HG03354 (cell line): Measurements from ENCODE around the gene PHKG1.
"Not testable (repeated sequence)": the region's sequence is repeated elsewhere in the genome, so short reads cannot be mapped to it uniquely, and the experiment has no call there.

Experiments
- ATAC-seq: cut with Tn5 transposase; IDR thresholded peaks from one replicate; pipeline ENCODE4 v1.9.1; 2021; ENCODE audit warnings: mild to moderate bottlenecking; ENCODE audit not compliant: unreplicated experiment, poor library complexity, severe bottlenecking

Gene PHKG1

DNA sequence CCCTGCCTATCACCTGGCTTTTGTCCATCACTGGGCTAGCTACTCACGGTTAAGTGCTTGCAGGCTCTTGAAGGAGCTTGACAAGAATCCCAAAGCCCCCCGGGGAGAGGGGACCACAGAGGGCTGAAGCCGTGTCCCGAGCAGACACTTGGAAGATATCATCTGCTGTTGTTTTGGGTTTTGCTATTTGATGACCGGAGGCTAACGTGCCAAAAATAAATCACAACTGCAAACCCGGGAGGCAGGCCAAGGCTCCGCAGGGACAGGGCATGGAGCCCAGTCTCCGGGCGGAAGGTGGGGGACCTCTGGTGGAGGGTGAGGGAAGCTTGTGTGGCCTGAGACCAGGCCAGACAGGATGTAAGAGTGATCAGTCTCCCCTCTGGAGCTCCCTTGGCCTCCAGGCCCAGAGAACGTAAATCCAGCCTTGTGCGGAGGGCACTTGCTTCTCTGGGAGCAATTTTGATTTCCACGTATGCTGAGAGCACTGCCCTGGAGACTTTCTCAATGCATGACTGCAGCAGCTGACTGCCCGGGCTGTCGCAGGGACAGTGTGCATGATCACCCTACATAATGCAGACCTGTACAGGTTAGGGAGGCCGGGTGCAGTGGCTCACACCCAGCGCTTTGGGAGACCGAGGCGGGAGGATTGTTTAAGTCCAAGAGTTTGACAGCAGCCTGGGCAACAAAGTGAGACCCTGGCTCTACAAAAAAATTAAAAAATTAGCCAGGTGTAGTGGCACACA is at the start of gene PHKG1:
Gene PHKG1, minus strand, starts transcription at position 164 of the 743 bp plus-strand sequence. CDS start 4,011 bp downstream, outside the sequence.
- ATAC-seq = no peak

DNA sequence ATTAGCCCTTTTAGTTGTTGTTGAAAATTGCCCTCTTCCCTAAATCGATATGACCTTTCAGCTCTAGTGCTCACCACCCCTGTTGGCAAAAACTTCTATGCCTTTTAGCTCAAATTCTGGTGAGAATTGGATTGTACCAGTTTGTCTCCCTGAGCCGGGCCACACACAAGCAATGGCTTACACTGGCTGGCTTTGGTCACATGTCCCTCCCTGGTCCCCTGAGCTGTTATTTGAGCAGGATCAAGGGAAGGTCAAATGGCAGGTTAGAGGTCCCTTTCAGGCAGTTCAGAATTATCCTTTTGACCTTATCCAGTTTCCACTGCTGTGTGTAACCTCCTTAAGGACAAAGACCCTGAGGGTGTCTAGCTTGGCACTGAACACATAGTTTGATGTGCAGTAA is 38.3 kb upstream of the PHKG1 start:
- ATAC-seq = not testable (repeated sequence)

DNA sequence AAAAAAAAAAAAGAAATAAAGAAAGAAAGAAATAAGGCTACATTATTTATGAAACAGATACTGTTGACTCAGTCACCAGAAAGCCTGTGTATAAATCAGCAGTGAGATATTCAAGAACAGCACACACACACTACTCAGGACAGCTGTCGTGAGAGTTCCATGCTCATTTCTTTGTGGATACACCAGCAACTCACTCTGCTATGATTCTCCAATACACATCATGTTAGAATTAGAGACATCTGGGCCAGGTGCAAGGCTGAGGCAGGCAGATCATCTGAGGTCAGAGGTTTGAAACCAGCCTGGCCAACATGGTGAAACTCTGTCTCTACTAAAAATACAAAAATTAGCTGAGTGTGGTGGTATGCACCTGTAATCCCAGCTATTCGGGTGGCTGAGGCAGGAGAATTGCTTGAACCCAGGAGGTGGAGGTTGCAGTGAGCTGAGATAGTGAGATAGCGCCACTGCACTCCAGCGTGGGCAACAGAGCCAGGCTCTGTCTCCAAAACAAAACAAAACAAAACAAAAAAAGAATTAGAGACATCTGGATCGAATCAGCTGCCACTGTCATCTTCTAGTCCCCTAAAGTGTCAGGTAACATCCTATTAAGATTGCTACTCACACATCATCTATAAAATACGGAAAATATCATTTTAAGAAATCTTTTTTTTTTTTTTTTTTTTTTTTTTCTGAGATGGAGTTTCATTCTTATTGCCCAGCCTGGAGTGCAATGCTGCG is 34.7 kb upstream of the PHKG1 start:
- ATAC-seq = no peak

DNA sequence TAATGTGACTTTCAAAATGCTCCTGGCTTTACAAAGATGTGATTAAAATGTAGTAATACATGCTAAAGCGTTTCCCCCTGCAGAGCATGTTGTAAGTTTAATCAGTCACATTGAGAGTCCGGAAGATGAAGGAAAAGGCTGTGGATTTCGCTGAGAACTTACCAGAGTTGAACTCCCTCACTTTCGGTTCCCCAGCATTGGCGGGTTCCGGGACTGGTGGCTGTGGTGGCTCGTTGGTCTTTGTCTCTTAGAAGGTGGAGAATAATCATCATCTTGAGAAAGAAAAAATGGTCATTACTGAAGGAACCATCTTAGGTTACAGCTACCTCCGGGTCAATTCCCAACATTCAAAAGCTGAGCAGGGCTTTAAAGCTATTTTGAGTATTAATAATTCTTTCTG is 33.1 kb upstream of the PHKG1 start:
- ATAC-seq = no peak

DNA sequence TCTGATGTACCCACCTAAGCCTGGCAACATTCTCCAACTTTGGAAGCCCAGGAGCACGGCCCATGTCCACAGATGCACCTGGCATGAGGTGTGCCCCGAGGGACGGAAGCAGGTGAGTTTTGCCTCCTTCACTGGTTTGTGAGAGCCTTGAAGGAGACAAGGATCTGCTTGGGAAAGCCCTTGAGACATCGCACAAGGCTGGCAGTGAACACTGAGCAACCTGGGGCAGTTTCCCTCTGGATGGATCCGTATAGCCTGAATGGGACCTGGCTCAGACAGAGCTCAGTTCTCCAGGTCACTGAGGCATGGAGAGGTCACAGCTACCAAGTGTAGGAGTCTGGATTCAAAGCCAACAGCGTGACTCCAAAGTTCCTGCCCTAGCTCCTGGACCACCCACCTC is 32.2 kb upstream of the PHKG1 start:
- no peak for ATAC-seq

DNA sequence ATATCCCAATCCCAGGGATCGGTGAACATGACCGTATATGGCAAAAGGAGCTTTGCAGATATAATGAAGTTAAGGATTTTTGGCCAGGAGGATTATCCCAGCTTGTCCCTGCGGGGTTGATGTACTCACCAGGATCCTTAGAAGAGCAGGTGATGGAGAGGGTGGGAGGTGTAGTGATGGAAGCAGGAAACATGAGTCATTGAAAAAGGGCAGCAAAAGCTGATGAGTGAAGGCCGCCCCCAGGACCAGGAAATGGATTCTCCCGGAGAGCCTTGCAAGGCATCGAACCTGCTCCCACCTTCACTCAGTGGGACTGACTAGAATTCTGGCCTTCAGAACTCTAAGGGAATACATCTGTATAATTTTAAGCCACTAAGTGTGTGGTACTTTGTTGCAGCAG is 28.7 kb upstream of the PHKG1 start:
- no peak for ATAC-seq

DNA sequence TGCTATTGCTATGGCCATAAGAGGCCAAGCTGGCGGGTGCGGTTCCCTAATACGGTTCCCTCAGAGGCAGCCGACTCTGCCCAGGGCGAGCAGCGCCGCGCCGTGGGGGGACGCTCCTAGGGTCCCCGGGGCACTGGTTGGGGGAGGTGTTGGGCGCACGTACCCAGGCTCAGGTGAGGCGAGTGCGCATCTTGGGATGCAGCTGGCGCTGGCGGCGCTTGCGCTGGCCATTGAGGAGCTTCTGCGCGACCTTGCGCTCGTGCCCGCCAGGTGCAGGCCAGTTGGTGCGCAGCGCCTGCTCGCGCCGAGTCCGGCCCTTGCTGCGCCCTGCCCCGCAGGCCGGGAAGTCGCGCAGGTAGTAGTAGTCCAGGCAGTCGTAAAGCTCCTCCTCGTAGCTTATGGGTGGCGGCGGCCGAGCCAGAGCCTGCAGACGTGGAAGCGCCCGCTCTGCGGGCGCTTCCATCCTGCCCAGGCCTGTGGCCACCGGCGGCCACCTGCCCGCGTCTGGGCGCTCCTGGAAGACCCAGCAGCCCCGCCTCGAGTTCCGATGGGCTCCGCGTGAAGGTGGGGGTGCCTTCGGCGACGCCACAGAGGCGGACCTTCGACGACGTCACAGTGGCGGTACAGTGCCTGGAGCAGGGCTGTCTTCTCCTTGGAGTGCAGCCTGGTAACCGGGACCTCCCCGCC is 23.2 kb upstream of the PHKG1 start, which contains the start of gene NUPR2:
Gene NUPR2, minus strand, starts transcription at position 566 of the 687 bp plus-strand sequence. Its CDS starts 103 bp downstream, at position 463.
- no peak for ATAC-seq

DNA sequence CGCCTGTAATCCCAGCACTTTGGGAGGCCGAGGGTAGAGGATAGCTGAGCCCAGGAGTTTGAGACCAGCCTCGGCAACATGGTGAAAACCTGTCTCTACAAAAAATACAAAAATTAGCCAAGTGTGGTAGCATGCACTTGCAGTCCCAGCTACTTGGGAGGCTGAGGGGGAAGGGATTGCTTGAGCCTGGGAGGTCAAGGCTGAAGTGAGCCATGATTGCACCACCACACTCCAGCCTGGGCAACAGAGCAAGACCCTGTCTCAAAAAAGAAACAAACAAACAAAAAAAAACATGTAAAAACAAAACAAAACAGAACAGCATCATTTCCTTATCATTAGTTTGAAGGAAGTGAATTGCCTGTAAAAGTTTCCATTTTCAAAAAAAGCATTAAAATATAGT is 19.5 kb upstream of the PHKG1 start:
- ATAC-seq = not testable (repeated sequence)

DNA sequence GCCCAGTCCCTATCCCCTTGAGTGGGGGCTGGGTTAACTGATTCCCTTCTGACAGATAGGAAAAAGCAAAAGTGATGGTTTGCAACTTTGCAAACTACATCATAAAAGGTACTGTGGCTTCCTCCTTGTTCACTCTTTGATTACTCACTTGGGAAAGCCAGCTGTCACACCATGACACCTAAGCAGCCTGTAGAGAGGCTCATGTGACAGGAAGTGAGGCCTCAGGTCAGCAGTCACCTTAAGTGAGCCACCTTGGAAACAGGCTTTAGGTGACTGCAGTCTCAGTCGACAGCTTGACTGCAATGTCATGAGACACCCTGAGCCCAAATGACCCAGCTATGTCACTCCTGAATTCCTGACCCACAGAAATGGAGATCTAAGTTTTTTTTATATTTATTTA is 17.9 kb upstream of the PHKG1 start:
- ATAC-seq = no peak

DNA sequence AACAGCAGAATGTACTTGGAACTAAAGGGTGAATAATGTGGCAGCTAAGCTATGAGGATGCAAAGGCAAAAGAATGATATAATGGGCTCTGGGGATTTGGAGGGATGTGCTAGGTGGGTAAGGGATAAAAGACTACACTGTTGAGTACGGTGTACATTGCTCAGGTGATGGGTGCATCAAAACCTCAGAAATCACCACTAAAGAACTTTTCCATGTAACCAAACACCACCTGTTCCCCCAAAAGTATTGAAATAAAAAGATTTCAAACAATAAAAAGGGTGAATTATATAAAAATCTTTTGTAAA is 15.2 kb upstream of the PHKG1 start:
- no peak for ATAC-seq

DNA sequence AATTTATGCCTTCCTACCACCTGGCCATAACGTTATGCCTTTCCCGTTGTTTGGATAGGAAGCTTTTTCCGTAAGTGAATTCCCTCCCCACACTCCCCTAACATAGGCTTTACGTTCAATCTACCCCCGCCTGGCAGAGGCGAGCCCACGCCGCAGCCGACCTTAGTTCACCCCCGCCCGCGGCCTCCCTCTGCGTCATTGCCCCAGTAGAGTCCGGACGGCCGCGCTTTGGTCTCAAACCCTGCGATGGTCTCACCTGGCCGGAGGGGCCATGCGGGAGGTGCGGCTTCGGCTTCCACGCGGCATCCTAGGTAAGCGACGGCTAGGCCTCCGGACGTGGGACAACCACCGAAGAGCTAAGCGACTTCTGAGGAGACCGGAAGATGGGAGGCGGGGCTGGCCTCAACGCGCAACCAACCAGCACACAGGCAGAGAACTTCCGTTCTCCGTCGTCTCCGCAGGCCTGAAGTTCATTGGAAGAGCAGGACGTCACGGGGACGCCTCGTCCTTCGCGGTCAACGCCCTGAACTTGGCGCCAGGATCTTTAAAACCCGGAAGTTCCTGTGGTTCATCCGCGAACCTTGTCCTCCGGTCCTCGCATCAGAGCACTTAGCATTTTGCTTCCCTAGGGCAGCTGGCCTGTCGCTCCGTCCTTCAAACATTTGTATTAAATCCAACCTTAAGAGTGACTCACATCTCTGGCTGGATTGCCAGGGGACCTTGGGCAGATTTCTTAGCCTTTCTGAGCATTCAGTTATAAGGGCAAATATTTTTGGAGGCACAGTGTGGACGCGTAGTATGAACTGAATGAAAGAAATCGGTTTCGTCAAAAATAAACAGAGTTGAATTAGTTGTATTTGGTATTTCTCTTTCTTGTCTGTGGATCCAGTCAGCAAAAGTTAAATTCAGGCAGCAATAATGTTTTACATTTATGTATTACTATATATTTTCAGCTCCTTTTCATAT is 13.6 kb upstream of the PHKG1 start, which contains the start of gene CHCHD2:
Gene CHCHD2, minus strand, starts transcription at position 369 of the 966 bp plus-strand sequence. Its CDS starts 63 bp downstream, at position 306.
- peak; percentile 100 for ATAC-seq

DNA sequence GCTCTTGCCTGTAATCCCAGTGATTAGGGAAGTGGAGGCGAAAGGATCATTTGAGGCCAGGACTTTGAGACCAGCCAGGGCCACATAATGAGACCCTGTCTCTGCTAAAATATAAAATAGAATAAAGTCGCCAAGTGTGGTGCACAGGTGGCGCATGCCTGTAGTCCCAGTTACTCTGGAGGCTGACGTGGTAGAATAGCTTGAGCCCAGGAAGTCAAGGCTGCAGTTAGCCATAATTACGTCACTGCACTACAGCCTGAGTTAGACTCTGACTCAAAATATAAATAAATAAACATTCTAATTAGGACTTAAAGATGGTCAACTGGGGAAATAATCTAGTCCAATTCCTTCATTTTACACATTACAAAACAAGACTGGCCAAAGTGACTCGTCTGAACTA is 12.8 kb upstream of the PHKG1 start:
- ATAC-seq = peak; percentile 21

DNA sequence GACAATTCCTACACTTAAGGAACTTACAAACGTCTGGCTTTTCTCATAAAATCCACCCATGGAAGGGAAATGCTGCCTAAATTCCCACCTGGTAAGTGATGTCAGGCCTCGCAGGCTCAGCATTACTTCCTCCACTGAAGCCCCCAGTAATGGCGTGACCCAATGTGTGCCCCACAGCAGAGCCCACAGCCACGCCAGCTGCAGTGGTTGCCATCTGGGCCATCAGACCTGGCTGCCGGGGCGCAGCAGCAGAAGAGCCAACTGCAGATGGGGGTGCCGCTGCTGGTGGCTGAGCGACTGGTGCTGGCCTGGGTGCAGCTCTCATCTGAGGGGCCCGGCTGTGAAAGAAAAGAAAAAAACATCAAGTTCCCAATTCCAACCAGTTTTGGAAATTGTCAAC is 11.4 kb upstream of the PHKG1 start:
- ATAC-seq = not testable (repeated sequence)

DNA sequence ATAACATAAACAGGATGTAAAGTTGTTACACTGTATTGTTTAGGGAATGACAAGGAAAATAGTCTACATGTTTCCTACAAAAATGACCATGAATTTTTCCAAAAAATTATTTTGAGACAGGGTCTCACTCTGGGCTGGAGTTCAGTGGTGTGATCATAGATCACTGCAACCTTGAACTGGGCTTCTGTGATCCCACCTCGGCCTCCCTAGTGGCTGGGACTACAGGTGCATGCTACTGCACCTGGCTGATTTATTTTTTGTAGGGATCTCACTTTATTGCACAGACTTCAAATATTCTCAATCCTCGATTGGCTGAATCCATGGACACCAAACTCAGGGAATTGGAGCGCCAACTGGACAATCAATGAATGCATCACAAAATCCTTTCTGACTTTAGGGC is 6.9 kb upstream of the PHKG1 start:
- no peak for ATAC-seq

DNA sequence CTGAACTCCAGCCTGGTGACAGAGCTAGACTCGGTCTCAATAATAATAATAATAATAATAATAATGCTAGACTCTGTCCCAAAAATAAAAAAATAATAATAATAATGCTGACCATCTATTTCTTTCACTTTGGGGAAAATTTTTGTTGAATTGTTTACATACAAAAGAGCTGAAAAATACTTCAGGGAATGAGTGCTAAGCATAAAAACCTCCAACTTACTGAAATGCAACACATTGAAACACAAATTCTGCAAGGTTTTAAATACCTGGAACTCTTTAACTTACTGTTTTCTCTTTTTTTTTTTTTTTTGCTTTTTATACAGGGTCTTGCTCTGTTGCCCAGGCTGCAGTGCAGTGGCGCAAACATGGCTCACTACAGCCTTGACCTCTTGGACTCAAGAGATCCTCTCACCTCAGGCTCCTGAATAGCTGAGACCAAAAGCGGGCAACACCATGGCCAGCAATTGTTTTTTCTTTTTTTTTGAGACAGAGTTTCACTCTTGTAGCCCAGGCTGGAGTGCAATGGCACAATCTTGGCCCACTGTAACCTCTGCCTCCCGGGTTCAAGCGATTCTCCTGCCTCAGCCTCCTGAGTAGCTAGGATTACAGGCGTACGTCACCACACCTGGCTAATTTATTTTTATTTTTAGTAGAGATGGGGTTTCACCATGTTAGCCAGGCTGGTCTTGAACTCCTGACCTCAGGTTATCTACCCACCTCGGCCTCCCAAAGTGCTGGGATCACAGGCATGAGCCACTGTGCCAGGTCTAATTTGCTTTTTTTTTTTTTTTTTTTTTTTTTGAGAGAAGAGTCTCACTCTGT is 5.6 kb upstream of the PHKG1 start:
- ATAC-seq = not testable (repeated sequence)

DNA sequence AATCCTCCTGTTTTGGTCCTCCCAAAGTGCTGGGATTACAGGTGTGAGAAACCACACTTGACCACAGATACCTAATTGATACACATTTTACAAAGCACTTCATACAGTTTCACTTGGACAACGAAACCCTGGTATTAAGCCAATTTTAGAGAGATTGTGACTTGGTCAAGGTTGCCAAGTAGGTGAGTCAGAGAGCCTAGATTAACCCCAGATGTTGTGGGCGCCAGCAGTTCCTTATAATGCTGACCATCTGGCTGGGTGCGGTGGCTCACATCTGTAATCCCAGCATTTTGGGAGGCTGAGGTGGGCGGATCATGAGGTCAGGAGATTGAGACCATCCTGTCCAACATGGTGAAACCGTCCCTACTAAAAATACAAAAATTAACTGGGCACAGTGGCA is 4.9 kb upstream of the PHKG1 start:
- ATAC-seq = no peak

DNA sequence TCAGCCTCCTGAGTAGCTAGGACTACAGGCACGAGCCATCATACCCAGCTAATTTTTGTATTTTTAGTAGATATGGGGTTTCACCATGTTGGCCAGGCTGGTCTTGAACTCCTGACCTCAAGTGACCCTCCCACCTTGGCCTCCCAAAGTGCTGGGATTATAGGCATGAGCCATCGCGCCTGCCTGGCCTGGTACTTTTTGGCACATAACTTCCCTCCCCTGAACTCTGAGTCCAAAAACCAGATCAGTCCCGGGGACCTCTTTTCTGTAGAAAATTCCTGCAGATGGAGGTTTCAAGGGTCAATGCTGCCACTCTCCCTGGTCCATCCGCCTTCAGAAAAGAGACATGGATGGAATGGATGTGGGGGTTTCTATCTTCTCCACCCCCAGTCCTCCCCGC is 364 bp downstream of the PHKG1 start:
- ATAC-seq = not testable (repeated sequence)

DNA sequence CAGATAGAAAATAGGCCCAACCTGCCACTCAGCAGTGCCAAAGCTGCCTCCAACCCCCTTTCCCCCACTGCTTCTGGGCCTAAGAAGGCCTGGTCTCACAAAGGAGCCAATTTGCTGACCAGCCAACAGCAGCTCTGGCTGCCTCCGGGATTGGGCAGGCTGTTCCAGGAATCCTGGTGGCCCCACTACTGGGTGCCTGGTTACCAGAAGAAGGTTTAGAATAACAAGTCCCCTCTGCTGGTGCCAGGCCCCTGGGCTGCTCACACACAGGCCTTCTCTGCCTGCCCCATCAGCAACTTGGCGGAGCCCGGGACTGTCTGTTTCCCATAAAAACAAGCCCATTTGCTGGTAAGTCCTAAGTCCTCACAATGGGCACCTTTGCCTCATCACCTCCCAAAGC is 1.2 kb downstream of the PHKG1 start:
- ATAC-seq = no peak

DNA sequence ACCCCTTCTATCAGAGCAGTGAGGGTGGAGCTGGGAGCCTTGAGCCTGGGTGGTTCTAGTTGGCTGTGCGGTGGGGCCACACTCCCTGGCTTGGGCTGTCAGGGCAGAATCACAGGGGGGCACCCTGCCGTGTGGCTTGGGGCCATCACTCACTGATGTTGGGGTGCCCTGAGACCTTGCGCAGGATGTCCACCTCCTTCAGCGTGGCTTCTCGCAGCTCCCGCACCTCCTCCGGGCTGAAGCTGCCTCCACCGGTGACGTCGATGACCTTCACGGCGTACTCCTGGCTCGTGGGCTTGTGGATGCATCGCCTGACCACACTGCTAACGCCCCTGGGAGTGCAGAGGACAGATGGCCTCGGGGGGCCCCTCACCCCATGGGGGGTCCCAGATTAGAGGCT is 5.3 kb downstream of the PHKG1 start:
- ATAC-seq = no peak
